HG03045 (cell line): Measurements from ENCODE around the gene SCFD2.

Experiments
- ATAC-seq: cut with Tn5 transposase; IDR thresholded peaks from one replicate; pipeline ENCODE4 v1.9.1; 2021; ENCODE audit warnings: mild to moderate bottlenecking, moderate library complexity; ENCODE audit not compliant: unreplicated experiment

SCFD2 gene

GRCh38 chr4:53118676-53119075 lies 247.2 kb downstream of the SCFD2 start:
- no peak for ATAC-seq

- ATAC-seq: no peak
These were observed 248.9 kb downstream of the SCFD2 start for GRCh38 chr4:53116954-53117353.

GRCh38 chr4:53113431-53114225 lies 252.2 kb downstream of the SCFD2 start:
- peak; percentile 60 for ATAC-seq

- ATAC-seq: no peak
These were observed 260.5 kb downstream of the SCFD2 start for GRCh38 chr4:53105313-53105712.

GRCh38 chr4:53103481-53103880 lies 262.4 kb downstream of the SCFD2 start:
- no peak for ATAC-seq

GRCh38 chr4:53101191-53101581 lies 264.7 kb downstream of the SCFD2 start:
- no peak for ATAC-seq

- ATAC-seq: no peak
These were observed 265.2 kb downstream of the SCFD2 start for GRCh38 chr4:53100501-53101190.

- ATAC-seq: no peak
These were observed 267.2 kb downstream of the SCFD2 start for GRCh38 chr4:53098681-53099121.

GRCh38 chr4:53094040-53094439 lies 271.8 kb downstream of the SCFD2 start:
- no peak for ATAC-seq

- ATAC-seq: no peak
These were observed 275.7 kb downstream of the SCFD2 start for GRCh38 chr4:53089936-53090729.

- no peak for ATAC-seq
These were observed 277.7 kb downstream of the SCFD2 start for GRCh38 chr4:53088152-53088551.

GRCh38 chr4:53076374-53076958 lies 289.4 kb downstream of the SCFD2 start:
- no peak for ATAC-seq

GRCh38 chr4:53075162-53075785 lies 290.6 kb downstream of the SCFD2 start:
- ATAC-seq: no peak

- no peak for ATAC-seq
These were observed 297.0 kb downstream of the SCFD2 start for GRCh38 chr4:53068755-53069330.

- no peak for ATAC-seq
These were observed 298.6 kb downstream of the SCFD2 start for GRCh38 chr4:53067125-53067802.

GRCh38 chr4:53066155-53066554 lies 299.7 kb downstream of the SCFD2 start:
- no peak for ATAC-seq

- ATAC-seq: no peak
These were observed 301.3 kb downstream of the SCFD2 start for GRCh38 chr4:53064609-53065008.

GRCh38 chr4:53061091-53061850 lies 304.6 kb downstream of the SCFD2 start:
- ATAC-seq: no peak

GRCh38 chr4:53060278-53060677 lies 305.6 kb downstream of the SCFD2 start:
- ATAC-seq: no peak
